ENCODE data around the gene ZFYVE28.

The ZFYVE28 gene

GRCh38 chr4:2289311-2289954, 129.0 kb downstream of the ZFYVE28 start:
- no peaks in the 10 kb centered on the region for H3K36me3 ChIP-seq (ENCODE audit: control insufficient read depth, insufficient read depth, low read length)
- H3K4me1 ChIP-seq (ENCODE audit: control insufficient read depth, insufficient read depth, low read length): no peaks in the 10 kb centered on the region
- H3K4me3 ChIP-seq (ENCODE audit: low read length): no peak overlapping the region
- H3K27me3 ChIP-seq (ENCODE audit: control insufficient read depth, insufficient read depth, low read length): no peaks in the 10 kb centered on the region
- H3K9ac ChIP-seq (ENCODE audit: low read length): no peak overlapping the region
- no peaks in the 10 kb centered on the region for H3K9me3 ChIP-seq (ENCODE audit: control insufficient read depth, low read length)

GRCh38 chr4:2288051-2288541, 130.3 kb downstream of the ZFYVE28 start:
- no peaks in the 10 kb centered on the region for H3K9me3 ChIP-seq (ENCODE audit: control insufficient read depth, low read length)
- H3K36me3 ChIP-seq (ENCODE audit: control insufficient read depth, insufficient read depth, low read length): no peaks in the 10 kb centered on the region
- no peak overlapping the region for H3K9ac ChIP-seq (ENCODE audit: low read length)
- H3K27me3 ChIP-seq (ENCODE audit: control insufficient read depth, insufficient read depth, low read length): no peaks in the 10 kb centered on the region
- H3K4me3 ChIP-seq (ENCODE audit: low read length): no peak overlapping the region
- H3K4me1 ChIP-seq (ENCODE audit: control insufficient read depth, insufficient read depth, low read length): no peaks in the 10 kb centered on the region

GRCh38 chr4:2287594-2287915, 130.9 kb downstream of the ZFYVE28 start:
- no peak overlapping the region for H3K4me3 ChIP-seq (ENCODE audit: low read length)

GRCh38 chr4:2286904-2287593, 131.4 kb downstream of the ZFYVE28 start:
- no peaks in the 10 kb centered on the region for H3K27me3 ChIP-seq (ENCODE audit: control insufficient read depth, insufficient read depth, low read length)
- no peaks in the 10 kb centered on the region for H3K9me3 ChIP-seq (ENCODE audit: control insufficient read depth, low read length)
- H3K9ac ChIP-seq (ENCODE audit: low read length): no peak overlapping the region
- no peaks in the 10 kb centered on the region for H3K36me3 ChIP-seq (ENCODE audit: control insufficient read depth, insufficient read depth, low read length)
- H3K4me1 ChIP-seq (ENCODE audit: control insufficient read depth, insufficient read depth, low read length): no peaks in the 10 kb centered on the region
- no peak overlapping the region for H3K4me3 ChIP-seq (ENCODE audit: low read length)

More at GRCh38 chr4:2287594-2287915, 130.9 kb downstream of the ZFYVE28 start:
- no peaks in the 10 kb centered on the region for H3K27me3 ChIP-seq (ENCODE audit: control insufficient read depth, insufficient read depth, low read length)
- H3K9ac ChIP-seq (ENCODE audit: low read length): no peak overlapping the region
- H3K36me3 ChIP-seq (ENCODE audit: control insufficient read depth, insufficient read depth, low read length): no peaks in the 10 kb centered on the region
- H3K9me3 ChIP-seq (ENCODE audit: control insufficient read depth, low read length): no peaks in the 10 kb centered on the region
- H3K4me1 ChIP-seq (ENCODE audit: control insufficient read depth, insufficient read depth, low read length): no peaks in the 10 kb centered on the region

GRCh38 chr4:2285613-2286381, 132.6 kb downstream of the ZFYVE28 start:
- Histone ChIP-seq H3K4me1 (ENCODE audit: control insufficient read depth, insufficient read depth, low read length) (no peaks in the 10 kb centered on the region), H3K36me3 (ENCODE audit: control insufficient read depth, insufficient read depth, low read length) (no peaks in the 10 kb centered on the region), H3K9ac (ENCODE audit: low read length) (no peak overlapping the region), H3K9me3 (ENCODE audit: control insufficient read depth, low read length) (no peaks in the 10 kb centered on the region), H3K27me3 (ENCODE audit: control insufficient read depth, insufficient read depth, low read length) (no peaks in the 10 kb centered on the region), H3K4me3 (ENCODE audit: low read length) (no peak overlapping the region)

GRCh38 chr4:2284934-2285612, 133.4 kb downstream of the ZFYVE28 start:
- no peaks in the 10 kb centered on the region for H3K4me1 ChIP-seq (ENCODE audit: control insufficient read depth, insufficient read depth, low read length)
- H3K36me3 ChIP-seq (ENCODE audit: control insufficient read depth, insufficient read depth, low read length): no peaks in the 10 kb centered on the region
- H3K9me3 ChIP-seq (ENCODE audit: control insufficient read depth, low read length): no peaks in the 10 kb centered on the region
- H3K27me3 ChIP-seq (ENCODE audit: control insufficient read depth, insufficient read depth, low read length): no peaks in the 10 kb centered on the region
- H3K4me3 ChIP-seq (ENCODE audit: low read length): no peak overlapping the region
- no peak overlapping the region for H3K9ac ChIP-seq (ENCODE audit: low read length)

GRCh38 chr4:2284161-2284933, 134.1 kb downstream of the ZFYVE28 start:
- no peaks in the 10 kb centered on the region for H3K4me1 ChIP-seq (ENCODE audit: control insufficient read depth, insufficient read depth, low read length)
- H3K27me3 ChIP-seq (ENCODE audit: control insufficient read depth, insufficient read depth, low read length): no peaks in the 10 kb centered on the region
- H3K9me3 ChIP-seq (ENCODE audit: control insufficient read depth, low read length): no peaks in the 10 kb centered on the region
- H3K36me3 ChIP-seq (ENCODE audit: control insufficient read depth, insufficient read depth, low read length): no peaks in the 10 kb centered on the region
- no peak overlapping the region for H3K4me3 ChIP-seq (ENCODE audit: low read length)
- H3K9ac ChIP-seq (ENCODE audit: low read length): no peak overlapping the region

- no peaks in the 10 kb centered on the region for H3K9me3 ChIP-seq (ENCODE audit: control insufficient read depth, low read length)
- H3K4me1 ChIP-seq (ENCODE audit: control insufficient read depth, insufficient read depth, low read length): no peaks in the 10 kb centered on the region
- H3K27me3 ChIP-seq (ENCODE audit: control insufficient read depth, insufficient read depth, low read length): no peaks in the 10 kb centered on the region
- H3K4me3 ChIP-seq (ENCODE audit: low read length): no peak overlapping the region
- no peak overlapping the region for H3K9ac ChIP-seq (ENCODE audit: low read length)
- no peaks in the 10 kb centered on the region for H3K36me3 ChIP-seq (ENCODE audit: control insufficient read depth, insufficient read depth, low read length)
Observed at GRCh38 chr4:2283199-2283711, 135.2 kb downstream of the ZFYVE28 start.

- H3K9me3 ChIP-seq (ENCODE audit: control insufficient read depth, low read length): no peaks in the 10 kb centered on the region
- no peak overlapping the region for H3K9ac ChIP-seq (ENCODE audit: low read length)
- H3K4me1 ChIP-seq (ENCODE audit: control insufficient read depth, insufficient read depth, low read length): no peaks in the 10 kb centered on the region
- no peaks in the 10 kb centered on the region for H3K36me3 ChIP-seq (ENCODE audit: control insufficient read depth, insufficient read depth, low read length)
- no peak overlapping the region for H3K4me3 ChIP-seq (ENCODE audit: low read length)
- no peaks in the 10 kb centered on the region for H3K27me3 ChIP-seq (ENCODE audit: control insufficient read depth, insufficient read depth, low read length)
Observed at GRCh38 chr4:2281575-2282343, 136.7 kb downstream of the ZFYVE28 start.

GRCh38 chr4:2280531-2281300, 137.7 kb downstream of the ZFYVE28 start:
- Histone ChIP-seq H3K36me3 (ENCODE audit: control insufficient read depth, insufficient read depth, low read length) (no peaks in the 10 kb centered on the region), H3K9me3 (ENCODE audit: control insufficient read depth, low read length) (no peaks in the 10 kb centered on the region), H3K4me3 (ENCODE audit: low read length) (no peak overlapping the region), H3K9ac (ENCODE audit: low read length) (no peak overlapping the region), H3K27me3 (ENCODE audit: control insufficient read depth, insufficient read depth, low read length) (no peaks in the 10 kb centered on the region), H3K4me1 (ENCODE audit: control insufficient read depth, insufficient read depth, low read length) (no peaks in the 10 kb centered on the region)

Measured in mucosa of stomach (tissue), 1 donor.